Mucosa of descending colon (tissue), 3 donors: ENCODE results near the gene BMERB1. TPM values are rescaled to one million over a fixed set of nuclear protein-coding genes. Genes with fewer than 3 reads are reported as not detected.

Experiments
- ATAC-seq: fragments of 200-7000 bp; cut with Tn5 transposase; one replicate; pipeline ENCODE4 v1.9.1; 2020; ENCODE audit warnings: mild to moderate bottlenecking, moderate library complexity
- DNase-seq, 3 donors: peaks; one replicate each; pipeline ENCODE4 v3.0.0-alpha.2; 2020
- H3K36me3 ChIP-seq: fragments of 200-600 bp; one replicate; pipeline ENCODE4 v1.8.0; 2021; ENCODE audit warnings: low read depth, mild to moderate bottlenecking
- H3K4me1 ChIP-seq: fragments of 200-600 bp; one replicate; pipeline ENCODE4 v1.8.0; 2021; ENCODE audit warnings: low read depth, mild to moderate bottlenecking
- H3K4me3 ChIP-seq: fragments of 200-600 bp; one replicate; pipeline ENCODE4 v1.8.0; 2021; ENCODE audit warnings: mild to moderate bottlenecking
- H3K9me3 ChIP-seq: fragments of 200-600 bp; one replicate; pipeline ENCODE4 v1.8.0; 2021; ENCODE audit warnings: mild to moderate bottlenecking
- CTCF ChIP-seq: fragments of 200-600 bp; IDR thresholded peaks from one replicate; pipeline ENCODE4 v1.8.0; 2022; ENCODE audit warnings: antibody characterized with exemption, mild to moderate bottlenecking
- intact Hi-C, 2 donors: fragments of 100-400 bp; cut with DNase I in 1 of 2; cut with micrococcal nuclease in 1 of 2; formaldehyde crosslinking; loops; one replicate each; pipeline versions ENCODE4 v1.11.0 to v1.11.1; 2022; cut with DNase I, micrococcal nuclease
- total RNA-seq, 3 donors: library from RNA; stranded (reverse); fragmentation: NEBNext Ultra II Directional in 2 of 3; extraction: Animal tissue kit (Norgen Biotek cat#: 25700) in 2 of 3; gene quantifications; one replicate each; pipeline versions ENCODE4 v1.2.1 to v1.2.4, GENCODE V29; 2021 to 2023
- donor health status: DM: no; HTN: no; CAD: no; lungs with moderate emphysema.
- donor health status: DM: no; HTN: no; CAD: no.
- donor health status: DM: no; HTN: yes; CAD: no.

Gene BMERB1
- total RNA-seq, 3 donors from 2014 or later, result 5.4 to 54.3 (median 9.1) TPM

- DNase-seq, result no peak
- intact Hi-C loops, result no loop called here
- H3K4me3 ChIP-seq, result no peak overlapping the region
- H3K36me3 ChIP-seq, result peaks cover 15% of the 10 kb centered on the region
- TF ChIP-seq CTCF, result no peak
- H3K9me3 ChIP-seq, result no peaks in the 10 kb centered on the region
- ATAC-seq, result no peak
- no peaks in the 10 kb centered on the region for H3K4me1 ChIP-seq
Observed at GRCh38 chr16:15599303-15600070, 165.1 kb downstream of the BMERB1 start.

- H3K4me3 ChIP-seq, result no peak overlapping the region
- intact Hi-C loops, result no loop called here
- no peak for ATAC-seq
- peaks cover 10% of the 10 kb centered on the region for H3K36me3 ChIP-seq
- TF ChIP-seq CTCF, result no peak
- no peaks in the 10 kb centered on the region for H3K4me1 ChIP-seq
- DNase-seq, result no peak
- H3K9me3 ChIP-seq, result no peaks in the 10 kb centered on the region
Observed at GRCh38 chr16:15601212-15601879, 167.0 kb downstream of the BMERB1 start.

GRCh38 chr16:15602285-15603044 is 168.1 kb downstream of the BMERB1 start:
- intact Hi-C loops, result no loop called here
- H3K4me1 ChIP-seq, result no peaks in the 10 kb centered on the region
- H3K36me3 ChIP-seq, result peaks cover 9% of the 10 kb centered on the region
- no peak for DNase-seq
- H3K4me3 ChIP-seq, result no peak overlapping the region
- no peak for TF ChIP-seq CTCF
- no peak for ATAC-seq
- H3K9me3 ChIP-seq, result no peaks in the 10 kb centered on the region

- Histone ChIP-seq H3K9me3 (no peaks in the 10 kb centered on the region), H3K36me3 (no peaks in the 10 kb centered on the region), H3K4me1 (no peaks in the 10 kb centered on the region), H3K4me3 (no peak overlapping the region)
- DNase-seq, result no peak
- TF ChIP-seq CTCF, result no peak
- no peak for ATAC-seq
- intact Hi-C loops, result no loop called here
Observed at GRCh38 chr16:15604460-15605440, 170.4 kb downstream of the BMERB1 start.
